Naive B cell (primary cell): ENCODE measurements around the gene MICAL3. TPM values are rescaled to one million over a fixed set of nuclear protein-coding genes. Genes with fewer than 3 reads are reported as not detected.

Experiments
- ATAC-seq, 2 donors: fragments of 150-1000 bp; cut with Tn5 transposase; 2 replicates each; pipeline ENCODE4 v1.10.0; 2021; ENCODE audit warnings: low read depth in 2 of 2, mild to moderate bottlenecking in 2 of 2, moderate library complexity in 2 of 2
- DNase-seq: peaks from one replicate; pipeline ENCODE4 v3.0.0; 2022
- H3K27ac Mint-ChIP-seq, 6 donors: one replicate each; pipeline ENCODE4 v1.8.0; 2020 to 2022; ENCODE audit warnings: mild to moderate bottlenecking in 6 of 6, mixed read lengths in 6 of 6, moderate library complexity in 5 of 6, inconsistent platforms in 2 of 6
- H3K27me3 Mint-ChIP-seq, 3 donors: one replicate each; pipeline ENCODE4 v1.8.0; 2021 to 2022; ENCODE audit warnings: mixed read lengths in 3 of 3, mild to moderate bottlenecking in 1 of 3
- H3K36me3 Mint-ChIP-seq, 2 donors: one replicate each; pipeline ENCODE4 v1.8.0; 2020 to 2022; ENCODE audit warnings: mixed read lengths in 2 of 2, inconsistent platforms in 1 of 2, mild to moderate bottlenecking in 1 of 2
- H3K4me1 Mint-ChIP-seq, 3 donors: one replicate each; pipeline ENCODE4 v1.8.0; 2020 to 2022; ENCODE audit warnings: mixed read lengths in 3 of 3, inconsistent platforms in 1 of 3, mild to moderate bottlenecking in 1 of 3, moderate library complexity in 1 of 3
- H3K4me3 Mint-ChIP-seq, 8 donors: one replicate each; pipeline ENCODE4 v1.8.0; 2020 to 2022; ENCODE audit warnings: mild to moderate bottlenecking in 8 of 8, mixed read lengths in 8 of 8, moderate library complexity in 8 of 8, inconsistent platforms in 2 of 8
- H3K9me3 Mint-ChIP-seq, 7 donors: one replicate each; pipeline ENCODE4 v1.8.0; 2020 to 2022; ENCODE audit warnings: mixed read lengths in 7 of 7, mild to moderate bottlenecking in 5 of 7, inconsistent platforms in 2 of 7, moderate library complexity in 1 of 7
- polyA plus RNA-seq, 6 donors: library from polyadenylated mRNA; unstranded; fragments of 300-500 nt; fragmentation: Illumina TruSeq; gene quantifications; one replicate each; pipeline ENCODE4 v1.2.3, GENCODE V29; 2021; ENCODE audit warnings: low read depth in 6 of 6

Gene MICAL3
- polyA plus RNA-seq, 6 donors from 2014 or later: 10.9 to 28.0 (median 15.6) TPM

GRCh38 chr22:17804331-17805080 is 219.9 kb downstream of the MICAL3 start:
- Mint-ChIP-seq H3K9me3 (no peaks in the 10 kb centered on the region), H3K4me3 (no peak overlapping the region), H3K27me3 (no peaks in the 10 kb centered on the region), H3K4me1 (peaks cover 14 to 25% (median 24%) of the 10 kb centered on the region in 3 donors), H3K36me3 (peaks cover 14 to 36% of the 10 kb centered on the region in 2 donors), H3K27ac (peak overlapping the region in 4 of 6 donors; percentile 60 to 91 (median 75))
- no peak for ATAC-seq
- no peak for DNase-seq

GRCh38 chr22:17803609-17804270 is 220.6 kb downstream of the MICAL3 start:
- H3K4me1 Mint-ChIP-seq: peaks cover 18 to 31% (median 26%) of the 10 kb centered on the region in 3 donors
- DNase-seq: no peak
- H3K27me3 Mint-ChIP-seq: no peaks in the 10 kb centered on the region
- H3K27ac Mint-ChIP-seq: peak overlapping the region in 3 of 6 donors; percentile 55 to 78 (median 72)
- peaks cover 14 to 36% of the 10 kb centered on the region in 2 donors for H3K36me3 Mint-ChIP-seq
- H3K4me3 Mint-ChIP-seq: peak overlapping the region in 1 of 8 donors; percentile 4
- no peaks in the 10 kb centered on the region for H3K9me3 Mint-ChIP-seq
- ATAC-seq: no peak

- H3K9me3 Mint-ChIP-seq: no peaks in the 10 kb centered on the region
- DNase-seq: no peak
- no peak overlapping the region for H3K4me3 Mint-ChIP-seq
- H3K4me1 Mint-ChIP-seq: peaks cover 20 to 38% (median 31%) of the 10 kb centered on the region in 3 donors
- ATAC-seq: no peak
- H3K27ac Mint-ChIP-seq: peak overlapping the region in 5 of 6 donors; percentile 76 to 95 (median 89)
- H3K27me3 Mint-ChIP-seq: no peaks in the 10 kb centered on the region
- H3K36me3 Mint-ChIP-seq: peaks cover 14 to 35% of the 10 kb centered on the region in 2 donors
These were observed 221.5 kb downstream of the MICAL3 start for GRCh38 chr22:17802822-17803221.

- H3K27ac Mint-ChIP-seq: peak overlapping the region; percentile 76 to 95 (median 86)
- H3K27me3 Mint-ChIP-seq: no peaks in the 10 kb centered on the region
- no peak for DNase-seq
- peaks cover 24 to 42% (median 31%) of the 10 kb centered on the region in 3 donors for H3K4me1 Mint-ChIP-seq
- no peaks in the 10 kb centered on the region for H3K9me3 Mint-ChIP-seq
- no peak overlapping the region for H3K4me3 Mint-ChIP-seq
- ATAC-seq: no peak
- peaks cover 14 to 31% of the 10 kb centered on the region in 2 donors for H3K36me3 Mint-ChIP-seq
These were observed 221.9 kb downstream of the MICAL3 start for GRCh38 chr22:17802411-17802810.

GRCh38 chr22:17797721-17798559 is 226.4 kb downstream of the MICAL3 start:
- H3K4me3 Mint-ChIP-seq: peak overlapping the region in 7 of 8 donors; percentile 29 to 73 (median 54)
- peaks cover 0 to 18% of the 10 kb centered on the region in 2 donors for H3K36me3 Mint-ChIP-seq
- peak overlapping the region; percentile 76 to 99 (median 96) for H3K27ac Mint-ChIP-seq
- peak; percentile 74 to 78 for ATAC-seq
- DNase-seq: peak; percentile 83
- no peaks in the 10 kb centered on the region for H3K27me3 Mint-ChIP-seq
- peaks cover 58 to 81% (median 63%) of the 10 kb centered on the region in 3 donors for H3K4me1 Mint-ChIP-seq
- H3K9me3 Mint-ChIP-seq: peaks cover 0 to under 1% (median 0%) of the 10 kb centered on the region in 7 donors

GRCh38 chr22:17796695-17797094 is 227.7 kb downstream of the MICAL3 start:
- peaks cover 51 to 78% (median 63%) of the 10 kb centered on the region in 3 donors for H3K4me1 Mint-ChIP-seq
- ATAC-seq: no peak
- peak overlapping the region; percentile 90 to 99 (median 96) for H3K27ac Mint-ChIP-seq
- DNase-seq: no peak
- H3K36me3 Mint-ChIP-seq: peaks cover 0 to 8% of the 10 kb centered on the region in 2 donors
- H3K4me3 Mint-ChIP-seq: peak overlapping the region in 6 of 8 donors; percentile 64 to 91 (median 73)
- no peaks in the 10 kb centered on the region for H3K27me3 Mint-ChIP-seq
- peaks cover 0 to 1% (median 0%) of the 10 kb centered on the region in 7 donors for H3K9me3 Mint-ChIP-seq

GRCh38 chr22:17795661-17796548 is 228.5 kb downstream of the MICAL3 start:
- DNase-seq (peak; percentile 64), ATAC-seq (peak; percentile 56)
- Mint-ChIP-seq H3K36me3 (peaks cover 0 to 15% of the 10 kb centered on the region in 2 donors), H3K9me3 (peaks cover 0 to 1% (median 0%) of the 10 kb centered on the region in 7 donors), H3K4me3 (peak overlapping the region; percentile 4 to 91 (median 71)), H3K27ac (peak overlapping the region; percentile 90 to 99 (median 96)), H3K4me1 (peaks cover 51 to 73% (median 62%) of the 10 kb centered on the region in 3 donors), H3K27me3 (no peaks in the 10 kb centered on the region)

GRCh38 chr22:17794726-17795542 is 229.4 kb downstream of the MICAL3 start:
- Mint-ChIP-seq H3K4me1 (peaks cover 41 to 64% (median 52%) of the 10 kb centered on the region in 3 donors), H3K27ac (peak overlapping the region; percentile 90 to 99 (median 96)), H3K36me3 (peaks cover 0 to 15% of the 10 kb centered on the region in 2 donors), H3K9me3 (peaks cover 0 to 1% (median 0%) of the 10 kb centered on the region in 7 donors), H3K4me3 (peak overlapping the region; percentile 4 to 91 (median 71)), H3K27me3 (no peaks in the 10 kb centered on the region)
- no peak for ATAC-seq
- no peak for DNase-seq

- no peak for DNase-seq
- Mint-ChIP-seq H3K4me1 (peaks cover 31 to 46% (median 43%) of the 10 kb centered on the region in 3 donors), H3K9me3 (peaks cover 0 to 1% (median 0%) of the 10 kb centered on the region in 7 donors), H3K36me3 (peaks cover 0 to 15% of the 10 kb centered on the region in 2 donors), H3K27me3 (no peaks in the 10 kb centered on the region), H3K4me3 (no peak overlapping the region), H3K27ac (peak overlapping the region in 2 of 6 donors; percentile 86 to 95)
- no peak for ATAC-seq
These were observed 231.4 kb downstream of the MICAL3 start for GRCh38 chr22:17792854-17793434.

- H3K27me3 Mint-ChIP-seq: no peaks in the 10 kb centered on the region
- H3K4me3 Mint-ChIP-seq: no peak overlapping the region
- peaks cover 31 to 40% (median 38%) of the 10 kb centered on the region in 3 donors for H3K4me1 Mint-ChIP-seq
- peak overlapping the region in 1 of 6 donors; percentile 95 for H3K27ac Mint-ChIP-seq
- peaks cover 0 to 1% (median 0%) of the 10 kb centered on the region in 7 donors for H3K9me3 Mint-ChIP-seq
- H3K36me3 Mint-ChIP-seq: peaks cover 0 to 15% of the 10 kb centered on the region in 2 donors
- DNase-seq (no peak), ATAC-seq (no peak)
These were observed 232.1 kb downstream of the MICAL3 start for GRCh38 chr22:17792299-17792698.

- H3K4me1 Mint-ChIP-seq: peaks cover 22 to 35% (median 28%) of the 10 kb centered on the region in 3 donors
- peak overlapping the region in 2 of 8 donors; percentile 9 to 35 for H3K4me3 Mint-ChIP-seq
- no peaks in the 10 kb centered on the region for H3K27me3 Mint-ChIP-seq
- no peak for ATAC-seq
- DNase-seq: no peak
- H3K27ac Mint-ChIP-seq: peak overlapping the region in 4 of 6 donors; percentile 15 to 67 (median 30)
- peaks cover 0 to 1% (median 0%) of the 10 kb centered on the region in 7 donors for H3K9me3 Mint-ChIP-seq
- peaks cover 0 to 15% of the 10 kb centered on the region in 2 donors for H3K36me3 Mint-ChIP-seq
These were observed 233.2 kb downstream of the MICAL3 start for GRCh38 chr22:17791196-17791595.
